K562 (cell line): ENCODE data around the gene PGAM2. TPM values are rescaled to one million over a fixed set of nuclear protein-coding genes. Genes with fewer than 3 reads are reported as not detected.

Source experiments
- ARID1B ChIP-seq: fragments of 450-650 bp; IDR thresholded peaks from 2 replicates; pipeline ENCODE4 v1.6.1; 2016; ENCODE audit warnings: antibody characterized with exemption, mild to moderate bottlenecking, inconsistent platforms
- CCNT2 ChIP-seq: IDR thresholded peaks from 2 replicates; pipeline ENCODE4 v1.6.1; 2011; ENCODE audit warnings: borderline replicate concordance, low read depth, mild to moderate bottlenecking, moderate library complexity, mixed read lengths, low read length; ENCODE audit not compliant: insufficient read length; ENCODE audit errors: extremely low read depth
- CTBP1 ChIP-seq: fragments of 450-650 bp; IDR thresholded peaks from 2 replicates; pipeline ENCODE4 v1.6.1; 2016; ENCODE audit warnings: borderline replicate concordance
- CTCF ChIP-seq, 3 experiments: IDR thresholded peaks in 2 of 3; conservative IDR thresholded peaks in 1 of 3; 2 replicates each; pipeline ENCODE4 v1.5.1; 2011 to 2012; ENCODE audit warnings: low read length in 3 of 3, mild to moderate bottlenecking in 3 of 3, control low read depth in 2 of 3, improper control_type of control experiment in 1 of 3, inconsistent platforms in 1 of 3, low read depth in 1 of 3, mixed read lengths in 1 of 3, moderate library complexity in 1 of 3; ENCODE audit not compliant: insufficient read depth in 2 of 3
- EGR1 ChIP-seq: fragments of 450-650 bp; conservative IDR thresholded peaks from 2 replicates; pipeline ENCODE4 v1.6.1; 2017; ENCODE audit warnings: mild to moderate bottlenecking
- ETV1 ChIP-seq: fragments of 450-650 bp; conservative IDR thresholded peaks from 2 replicates; pipeline ENCODE4 v1.6.1; 2016; ENCODE audit warnings: missing genetic modification characterization, control low read depth, low read depth, missing compliant biosample characterization
- KAT7 ChIP-seq: sonication (generic); formaldehyde crosslinking; IDR thresholded peaks from 2 replicates; pipeline ENCODE4 v1.8.0; 2022; ENCODE audit warnings: missing genetic modification reagents, mild to moderate bottlenecking, borderline replicate concordance
- MTA1 ChIP-seq: fragments of 450-650 bp; IDR thresholded peaks from 2 replicates; pipeline ENCODE4 v1.6.1; 2017; ENCODE audit warnings: borderline replicate concordance
- MTA3 ChIP-seq: fragments of 450-650 bp; formaldehyde crosslinking; IDR thresholded peaks from 2 replicates; pipeline ENCODE4 v1.6.1; 2017; ENCODE audit warnings: mild to moderate bottlenecking, borderline replicate concordance
- POLR2AphosphoS5 ChIP-seq: IDR thresholded peaks from 2 replicates; pipeline ENCODE4 v1.6.1; 2011; ENCODE audit warnings: mild to moderate bottlenecking, low read depth, low read length, moderate library complexity; ENCODE audit not compliant: control insufficient read depth, insufficient read depth
- POLR2H ChIP-seq: IDR thresholded peaks from 2 replicates; pipeline ENCODE4 v1.6.1; 2016; ENCODE audit warnings: missing genetic modification characterization, low read depth, mild to moderate bottlenecking, control low read depth, missing compliant biosample characterization, moderate library complexity
- RBBP5 ChIP-seq: fragments of 200-600 bp; sonication (generic); IDR thresholded peaks from 2 replicates; pipeline ENCODE4 v1.6.1; 2012; ENCODE audit warnings: borderline replicate concordance, mild to moderate bottlenecking, low read length, control low read depth, inconsistent platforms; ENCODE audit not compliant: insufficient read depth, poor library complexity, severe bottlenecking
- RBFOX2 ChIP-seq: fragments of 200-400 bp; formaldehyde crosslinking; IDR thresholded peaks from 2 replicates; pipeline ENCODE4 v1.6.1; 2017; ENCODE audit warnings: low read depth, mild to moderate bottlenecking, low read length, moderate library complexity
- SAFB ChIP-seq: fragments of 200-400 bp; formaldehyde crosslinking; IDR thresholded peaks from 2 replicates; pipeline ENCODE4 v1.6.1; 2017; ENCODE audit warnings: low read depth, low read length, borderline replicate concordance
- SIN3B ChIP-seq: fragments of 450-650 bp; IDR thresholded peaks from 2 replicates; pipeline ENCODE4 v1.6.1; 2017; ENCODE audit warnings: low read depth, mild to moderate bottlenecking, moderate library complexity
- SOX6 ChIP-seq: fragments of 450-650 bp; IDR thresholded peaks from 2 replicates; pipeline ENCODE4 v1.6.1; 2014; ENCODE audit warnings: mild to moderate bottlenecking
- TARDBP ChIP-seq: fragments of 450-650 bp; IDR thresholded peaks from 2 replicates; pipeline ENCODE4 v1.6.1; 2016
- polyA plus RNA-seq, 8 experiments: library from polyadenylated mRNA; depleted of rRNA in 4 of 8; stranded (reverse) in 5 of 8; unstranded in 3 of 8; fragments of >200 nt; fragmentation: Nextera tagmentation in 2 of 8; fragmentation: Illumina TruSeq in 1 of 8; extraction: Ambion mirVana in 2 of 8; extraction: Trizol in 1 of 8; gene quantifications; 2 replicates each; pipeline versions ENCODE4 v1.2.1 to v1.2.3, GENCODE V29; 2011 to 2014; ENCODE audit warnings: inconsistent platforms in 1 of 8, missing spikeins in 1 of 8
- total RNA-seq, 7 experiments: library from RNA; depleted of rRNA in 6 of 7; stranded (reverse); fragments of >200 nt in 6 of 7; fragmentation: Illumina TruSeq in 2 of 7; extraction: Trizol in 2 of 7; gene quantifications; 2 replicates each; pipeline versions ENCODE4 v1.2.1 to v1.2.3, GENCODE V29; 2011 to 2021; ENCODE audit warnings: low replicate concordance in 1 of 7
- TF ChIP-seq, protein P1 (sequence below): fragments of 250-450 bp; sonication (Bioruptor Pico); IDR thresholded peaks from 2 replicates; pipeline ENCODE4 v1.9.0; 2021; ENCODE audit warnings: mild to moderate bottlenecking
- TF ChIP-seq, protein P2 (sequence below): fragments of 450-650 bp; formaldehyde crosslinking; IDR thresholded peaks from 2 replicates; pipeline ENCODE4 v1.4.0; 2020; ENCODE audit warnings: mild to moderate bottlenecking, moderate library complexity

The PGAM2 gene
- total and polyA plus RNA-seq, 9 of the 15 experiments (the other 6 are each of a cell fraction or from before 2014, with no cell fraction given), result not detected

- TF ChIP-seq, protein P1, sequence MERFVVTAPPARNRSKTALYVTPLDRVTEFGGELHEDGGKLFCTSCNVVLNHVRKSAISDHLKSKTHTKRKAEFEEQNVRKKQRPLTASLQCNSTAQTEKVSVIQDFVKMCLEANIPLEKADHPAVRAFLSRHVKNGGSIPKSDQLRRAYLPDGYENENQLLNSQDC (CRISPR knock-in tag), result 0 out of 2 replicates have a peak, but pooled peaks have one; percentile 27
- TF ChIP-seq RBFOX2 (peak; percentile 93), SOX6 (peak; percentile 70), CCNT2 (peak; percentile 43), ETV1 (peak; percentile 42; the same call in 1 of the 2 replicates), ARID1B (peak; percentile 24; the same call in 1 of the 2 replicates), MTA1 (peak; percentile 75; the same call in 1 of the 2 replicates), POLR2H (tag) (peak; percentile 53; the same call in 1 of the 2 replicates), CTCF (IDR thresholded peaks at IDR 0.05 in 2 of 3, conservative IDR thresholded peaks at IDR 0.05 in 1 of 3; ENCODE audit: insufficient read depth in 2 of 3, low read depth in 1 of 3, low read length in 3 of 3) (peak; percentile 72 to 81 (median 78)), CTBP1 (peak; percentile 74), EGR1 (peak; percentile 85), SAFB (peak; percentile 75), MTA3 (peak; percentile 71; the same call in 1 of the 2 replicates), TARDBP (0 out of 2 replicates have a peak, but pooled peaks have one; percentile 62), KAT7 (CRISPR knock-in tag) (peak; percentile 60; the same call in 1 of the 2 replicates), SIN3B (peak; percentile 95), RBBP5 (peak; percentile 83), POLR2AphosphoS5 (peak; percentile 69; the same call in 1 of the 2 replicates)
- TF ChIP-seq, protein P2, sequence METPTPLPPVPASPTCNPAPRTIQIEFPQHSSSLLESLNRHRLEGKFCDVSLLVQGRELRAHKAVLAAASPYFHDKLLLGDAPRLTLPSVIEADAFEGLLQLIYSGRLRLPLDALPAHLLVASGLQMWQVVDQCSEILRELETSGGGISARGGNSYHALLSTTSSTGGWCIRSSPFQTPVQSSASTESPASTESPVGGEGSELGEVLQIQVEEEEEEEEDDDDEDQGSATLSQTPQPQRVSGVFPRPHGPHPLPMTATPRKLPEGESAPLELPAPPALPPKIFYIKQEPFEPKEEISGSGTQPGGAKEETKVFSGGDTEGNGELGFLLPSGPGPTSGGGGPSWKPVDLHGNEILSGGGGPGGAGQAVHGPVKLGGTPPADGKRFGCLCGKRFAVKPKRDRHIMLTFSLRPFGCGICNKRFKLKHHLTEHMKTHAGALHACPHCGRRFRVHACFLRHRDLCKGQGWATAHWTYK, result 0 out of 2 replicates have a peak, but pooled peaks have one; percentile 49
Observed at GRCh38 chr7:44018857-44019807, 46.2 kb downstream of the PGAM2 start (continued).
